ENCODE data around the gene SLC20A1. TPM values are rescaled to one million over a fixed set of nuclear protein-coding genes. Genes with fewer than 3 reads are reported as not detected.

Gene SLC20A1
- total RNA-seq, 1 donor = 32.9 TPM

DNA sequence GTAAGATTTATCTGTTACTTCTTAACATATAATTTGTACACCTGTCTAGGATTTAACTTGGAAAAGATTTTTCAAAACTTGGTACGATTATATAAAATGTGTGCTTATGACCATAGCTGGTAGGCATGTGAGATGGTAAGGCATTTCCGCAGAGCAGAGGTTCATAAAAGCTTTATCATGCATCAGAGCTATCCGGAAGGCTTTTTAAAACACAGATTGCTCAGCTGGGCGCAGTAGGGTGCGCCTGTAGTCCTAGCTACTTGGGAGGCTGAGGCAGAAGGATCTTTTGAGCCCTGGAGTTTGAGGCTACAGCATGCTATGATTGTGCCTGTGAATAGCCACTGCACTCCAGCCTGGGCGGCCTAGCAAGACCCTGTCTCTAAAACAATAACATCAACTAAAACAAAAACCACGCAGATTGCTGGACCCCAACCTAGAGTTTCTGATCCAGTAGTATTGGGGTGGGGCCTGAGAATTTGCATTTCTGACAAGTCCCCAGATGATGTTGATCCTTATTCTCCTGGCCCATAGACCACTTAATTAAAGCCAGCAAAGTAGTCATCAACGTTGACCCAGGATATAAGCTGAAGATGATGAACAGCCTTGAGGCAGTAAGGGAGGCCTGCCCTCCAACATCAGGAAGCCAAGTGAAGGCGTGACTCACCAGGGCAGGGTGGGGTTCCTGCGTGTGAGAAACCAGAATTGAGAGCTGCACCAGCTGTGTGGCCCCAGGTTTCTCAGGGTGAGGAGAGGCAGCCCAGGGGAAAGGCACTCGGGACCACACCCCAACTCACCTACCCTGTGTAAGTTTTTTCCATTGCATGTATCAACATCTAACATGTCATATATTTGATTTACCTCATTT is 21.6 kb upstream of the SLC20A1 start:
- DNase-seq (ENCODE audit: low read depth in 2 of 3, low spot score in 2 of 3) = peak in 2 of 3 donors; percentile 73 to 85

DNA sequence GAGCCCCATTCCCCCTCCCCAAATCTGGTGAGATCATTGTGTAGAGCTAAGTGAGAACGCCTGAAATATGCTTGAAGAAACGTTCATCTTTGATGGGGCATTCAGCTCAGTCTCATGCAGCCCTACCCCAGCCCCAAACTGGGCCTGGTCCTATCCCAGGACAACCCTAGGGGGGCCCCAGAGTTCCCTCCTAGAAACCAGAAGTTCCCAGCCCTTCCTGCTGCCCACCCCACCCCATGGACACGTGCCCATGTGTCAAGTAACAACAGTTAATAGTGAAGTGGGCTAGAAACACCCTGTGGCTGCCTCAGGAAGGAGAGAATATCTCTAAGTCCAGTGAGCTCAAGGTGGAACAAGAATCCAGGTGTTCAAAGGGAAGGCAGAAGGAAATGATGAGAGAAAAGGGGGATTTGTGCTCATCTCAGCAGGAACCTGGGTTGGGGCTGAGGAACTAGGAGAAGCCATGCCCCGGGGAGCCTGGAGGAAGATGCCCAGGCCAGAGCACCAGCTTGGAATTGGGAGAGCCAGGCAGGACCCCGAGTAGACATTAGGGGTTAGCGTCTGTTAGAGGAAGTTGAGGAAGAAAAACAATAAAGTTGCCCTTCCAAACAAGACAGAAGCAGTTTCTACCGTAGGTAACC is 20.1 kb upstream of the SLC20A1 start:
- no peak for DNase-seq (ENCODE audit: low read depth in 2 of 3, low spot score in 2 of 3)

DNA sequence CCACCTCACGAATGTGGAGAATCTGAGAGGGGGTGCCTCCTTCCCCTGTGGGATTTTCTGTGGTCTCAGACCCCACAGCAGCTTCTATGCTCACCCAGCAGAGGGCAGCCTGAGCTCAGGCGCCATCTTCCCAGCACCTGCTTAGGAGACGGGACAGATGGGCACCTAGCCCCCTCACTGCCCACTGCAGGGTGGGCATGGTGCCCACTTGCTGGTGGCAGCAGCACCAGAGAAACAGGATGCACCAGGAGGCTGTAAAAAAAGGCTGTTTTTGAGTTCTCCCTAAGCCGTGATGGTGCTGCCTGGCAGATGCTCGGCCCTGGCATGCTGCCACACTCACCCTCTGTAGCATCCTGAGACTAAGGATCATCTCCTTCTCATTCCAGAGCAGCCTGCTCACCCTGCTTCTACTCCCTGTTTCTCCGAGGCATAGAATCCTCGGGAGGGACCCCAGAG is 19.1 kb upstream of the SLC20A1 start:
- DNase-seq (ENCODE audit: low read depth in 2 of 3, low spot score in 2 of 3) = peak in 2 of 3 donors; percentile 90 to 95

DNA sequence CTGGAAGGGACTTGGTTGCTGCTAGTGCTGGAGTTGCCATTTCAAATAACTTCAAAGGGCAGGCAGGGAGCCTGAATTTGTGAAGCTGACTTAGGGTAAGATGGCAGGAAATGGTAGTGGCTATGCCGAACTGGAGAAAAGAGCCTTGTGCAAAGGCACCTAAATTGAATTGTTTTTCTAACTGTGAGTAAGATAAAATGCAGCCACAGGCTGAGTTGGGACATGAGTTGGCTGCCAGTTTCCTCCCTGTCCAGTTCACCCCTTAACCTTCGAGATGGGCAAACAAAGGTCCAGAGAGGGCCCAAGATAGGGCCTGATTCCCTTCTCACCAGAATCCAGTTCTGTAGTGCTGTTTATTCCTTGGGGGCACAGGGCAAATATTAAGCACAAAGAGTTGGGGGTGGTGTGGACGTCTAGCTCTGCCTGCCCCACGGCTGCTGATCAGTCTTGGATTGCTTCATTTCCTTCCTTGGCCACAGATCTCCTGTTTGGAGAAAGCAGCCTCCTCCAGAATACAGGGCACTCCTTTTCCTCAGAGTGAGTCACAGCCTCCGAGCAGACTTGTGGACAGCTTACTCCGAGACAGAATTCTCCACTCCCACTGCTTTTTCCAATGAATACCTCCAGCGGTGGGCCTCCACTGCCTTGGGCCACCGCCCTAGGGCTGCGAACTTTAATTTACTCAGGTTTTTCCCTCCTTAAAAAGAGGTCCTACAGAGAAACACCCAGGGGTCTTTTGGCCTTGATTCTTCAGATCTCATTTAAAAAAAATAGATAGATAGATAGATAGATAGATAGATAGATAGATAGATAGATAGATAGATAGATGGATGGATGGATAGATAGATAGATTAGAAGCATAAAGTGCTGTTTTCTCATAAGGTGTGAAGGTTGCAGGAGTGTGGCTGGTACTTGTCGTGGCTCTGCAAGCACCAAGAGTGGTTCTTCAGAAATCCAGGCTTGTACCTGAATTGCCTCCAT is 18.4 kb upstream of the SLC20A1 start:
- peak in 2 of 3 donors; percentile 32 to 61 for DNase-seq (ENCODE audit: low read depth in 2 of 3, low spot score in 2 of 3)

DNA sequence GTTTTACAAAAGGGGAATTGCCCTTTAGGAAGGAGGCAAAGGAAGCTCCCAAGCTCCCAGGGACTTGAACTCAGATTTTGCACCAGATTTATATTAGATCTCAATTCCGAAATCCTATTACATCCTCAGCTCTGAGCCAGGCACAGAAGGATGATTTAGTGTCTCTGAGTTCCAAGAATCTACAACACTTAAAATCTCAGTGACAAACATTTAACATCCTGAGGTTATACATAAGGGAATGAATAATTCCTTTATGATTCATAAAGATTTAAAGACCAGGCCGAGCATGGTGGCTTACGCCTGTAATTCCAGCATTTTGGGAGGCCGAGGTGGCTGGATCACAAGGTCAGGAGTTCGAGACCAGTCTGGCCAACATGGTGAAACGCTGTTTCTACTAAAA is 16.5 kb upstream of the SLC20A1 start:
- no peak for DNase-seq (ENCODE audit: low read depth in 2 of 3, low spot score in 2 of 3)

DNA sequence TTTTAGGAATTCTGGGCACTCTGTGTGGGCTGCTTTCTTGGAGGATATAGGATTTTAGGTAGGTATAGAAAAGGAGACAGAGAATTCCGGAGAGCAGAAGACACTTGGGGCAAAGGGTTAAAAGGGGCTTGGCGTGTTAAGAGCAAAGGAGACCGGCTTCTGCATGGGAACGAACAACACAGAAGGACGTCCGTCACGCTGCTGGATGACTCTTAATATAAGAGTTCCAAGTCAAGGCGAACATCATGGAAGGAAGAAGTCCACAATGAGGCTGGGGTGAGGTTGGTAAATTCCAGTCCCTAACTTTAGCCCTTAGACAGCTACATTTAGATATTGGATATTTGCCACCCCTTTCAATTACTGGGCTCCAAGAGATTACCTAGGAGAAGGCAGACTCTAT is 15.9 kb upstream of the SLC20A1 start:
- DNase-seq (ENCODE audit: low read depth in 2 of 3, low spot score in 2 of 3) = no peak

DNA sequence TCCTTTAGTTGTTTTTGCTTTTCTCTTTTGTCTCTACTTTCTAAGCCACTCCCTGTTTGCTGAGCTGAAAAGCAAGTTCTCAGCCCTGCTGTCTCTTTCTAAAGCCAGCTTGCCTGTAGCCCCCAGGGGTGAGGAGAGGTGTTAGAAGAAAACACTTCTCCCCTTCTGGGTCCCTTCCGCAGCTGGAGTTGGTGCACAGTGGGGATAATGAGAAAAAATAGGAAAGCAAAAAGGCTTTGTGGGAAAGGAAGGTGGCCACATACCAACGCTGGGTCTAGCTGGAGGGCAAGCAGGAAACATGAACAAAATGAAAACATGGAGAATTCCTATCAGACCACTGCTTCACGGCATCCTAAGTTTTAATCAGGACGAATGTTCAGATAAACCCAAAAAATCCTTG is 15.5 kb upstream of the SLC20A1 start:
- no peak for DNase-seq (ENCODE audit: low read depth in 2 of 3, low spot score in 2 of 3)

DNA sequence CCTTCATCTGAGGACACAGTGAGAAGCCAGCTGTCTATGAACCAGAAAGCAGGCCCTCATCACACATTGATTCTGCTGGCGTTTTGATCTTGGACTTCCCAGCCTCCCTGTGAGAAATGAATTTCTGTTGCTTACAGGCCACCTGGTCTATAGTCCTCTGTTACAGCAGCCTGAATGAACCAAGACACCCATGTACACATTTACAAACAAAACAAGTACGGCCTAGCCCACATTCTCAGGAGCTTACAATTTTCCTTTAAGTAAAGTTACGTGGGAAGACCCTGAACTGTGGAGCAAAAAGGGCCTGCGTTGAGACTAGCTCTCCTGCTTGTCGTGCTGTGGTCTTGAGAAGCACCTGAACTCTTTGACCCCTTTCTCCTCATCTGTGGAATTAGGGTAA is 12.0 kb upstream of the SLC20A1 start:
- DNase-seq (ENCODE audit: low read depth in 2 of 3, low spot score in 2 of 3) = no peak

DNA sequence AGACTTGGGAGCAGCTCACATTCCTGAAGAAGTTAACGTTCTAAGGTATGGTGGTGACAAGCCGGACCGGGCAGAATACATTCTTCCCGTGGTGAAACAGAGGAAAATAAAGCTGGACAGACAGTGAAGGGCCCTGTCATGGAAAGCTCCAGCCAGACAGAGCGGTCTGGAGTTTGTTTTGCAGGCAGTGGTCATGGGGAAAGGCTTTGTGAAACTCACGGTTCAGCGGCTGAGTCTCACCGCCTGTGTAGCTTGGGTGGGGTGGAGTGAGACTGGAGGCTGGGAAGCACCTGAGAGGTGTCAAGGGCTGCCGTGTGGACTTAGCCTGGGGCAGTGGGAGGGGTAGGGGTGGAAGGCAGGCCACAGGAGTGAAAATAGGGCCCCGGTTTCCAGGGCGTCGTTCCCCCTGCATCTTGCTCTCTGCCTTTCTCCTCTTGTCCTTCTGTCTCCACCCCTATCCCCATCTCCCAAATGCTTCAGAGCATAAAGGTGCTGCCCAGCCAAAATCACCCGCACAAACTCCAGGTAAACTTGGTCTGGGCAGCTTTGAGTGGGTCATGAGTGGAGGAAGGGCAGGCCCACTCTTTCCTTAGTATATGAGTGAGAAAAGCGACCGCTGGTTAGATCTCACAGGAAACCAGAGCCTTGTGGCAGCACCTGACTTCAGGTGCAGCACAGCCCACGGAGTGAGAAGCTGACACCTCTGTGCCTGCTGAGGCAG is 11.4 kb upstream of the SLC20A1 start:
- no peak for DNase-seq (ENCODE audit: low read depth in 2 of 3, low spot score in 2 of 3)

DNA sequence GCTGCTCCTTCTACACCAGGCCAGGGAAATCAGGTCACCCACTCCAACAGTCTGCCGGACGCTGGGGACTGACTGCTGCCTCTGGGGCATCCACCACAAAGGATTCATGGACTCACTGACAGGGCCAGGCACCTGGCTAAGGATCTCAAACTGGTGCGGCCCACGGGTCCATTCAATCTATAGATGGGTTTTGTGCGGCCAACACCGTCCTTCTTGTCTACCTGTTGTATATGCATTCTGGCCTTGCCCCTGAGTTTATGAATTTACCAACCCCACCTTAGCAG is 10.9 kb upstream of the SLC20A1 start:
- no peak for DNase-seq (ENCODE audit: low read depth in 2 of 3, low spot score in 2 of 3)

DNA sequence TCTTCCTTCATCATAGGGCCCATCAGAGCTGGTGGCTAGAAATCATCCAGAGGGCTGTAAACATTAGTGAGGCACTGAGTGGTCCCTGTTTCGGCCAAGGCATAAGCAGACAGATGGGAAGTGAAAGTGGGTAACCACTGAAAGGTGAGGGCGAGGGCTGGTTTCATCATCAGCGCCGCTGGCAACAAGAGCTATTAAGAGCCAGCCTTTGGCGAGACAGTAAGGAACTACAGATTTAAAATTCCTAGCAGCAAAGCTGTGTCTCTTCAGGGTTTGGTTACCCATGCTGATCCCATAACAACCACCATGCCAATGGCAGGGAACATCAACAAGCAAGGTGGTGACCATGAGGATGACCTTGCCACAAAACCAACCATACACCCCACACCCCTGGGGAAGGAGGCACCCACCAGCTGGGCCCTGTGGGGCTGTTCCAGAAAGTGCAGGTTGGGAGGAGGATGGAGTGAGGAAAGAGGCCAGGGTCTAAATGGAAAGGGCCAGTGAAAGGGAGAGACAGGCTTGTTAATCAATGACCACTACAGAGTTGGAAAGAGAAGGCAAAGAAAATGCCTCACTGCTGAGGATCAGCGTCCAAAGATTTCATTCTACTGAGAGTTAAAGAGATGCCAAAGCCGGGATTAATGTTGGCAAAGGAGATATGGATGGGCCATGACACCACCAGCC is 9.0 kb upstream of the SLC20A1 start:
- no peak for DNase-seq (ENCODE audit: low read depth in 2 of 3, low spot score in 2 of 3)

DNA sequence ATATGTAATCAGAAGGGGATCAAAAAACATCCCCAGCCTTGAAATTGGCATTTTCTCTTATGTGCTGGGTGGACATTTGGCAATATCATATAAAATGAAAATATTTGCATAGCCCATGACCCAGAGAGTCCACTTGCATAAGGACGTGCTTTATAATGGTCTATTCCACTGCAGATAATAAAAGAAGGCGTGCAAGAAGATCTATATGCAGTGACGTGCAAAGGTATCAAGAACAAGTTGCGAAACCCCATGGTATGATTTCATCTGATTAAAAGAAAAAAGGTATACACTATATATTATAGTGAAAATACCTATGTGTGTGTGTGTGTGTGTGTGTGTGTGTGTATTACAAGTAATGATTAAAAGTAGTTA is 8.5 kb upstream of the SLC20A1 start:
- no peak for DNase-seq (ENCODE audit: low read depth in 2 of 3, low spot score in 2 of 3)

DNA sequence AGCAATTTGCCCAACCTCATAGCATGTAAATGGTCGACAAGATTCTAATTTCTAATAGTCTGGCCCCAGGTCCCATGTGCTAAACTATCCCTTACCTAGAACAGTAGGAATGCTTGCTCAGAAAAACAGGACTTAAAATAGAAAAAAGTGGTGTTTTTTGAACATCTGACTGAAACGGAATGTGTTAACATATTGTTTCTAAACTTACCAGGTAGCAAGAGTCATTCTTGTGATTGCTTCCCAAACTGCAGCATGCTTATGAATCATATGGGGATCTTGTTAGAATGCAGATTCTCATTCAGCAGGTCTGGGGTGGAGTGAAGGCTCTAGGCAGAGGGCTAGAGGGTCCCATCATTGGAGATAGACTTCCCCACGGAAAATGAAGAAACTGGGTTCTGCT is 5.8 kb upstream of the SLC20A1 start:
- no peak for DNase-seq (ENCODE audit: low read depth in 2 of 3, low spot score in 2 of 3)

DNA sequence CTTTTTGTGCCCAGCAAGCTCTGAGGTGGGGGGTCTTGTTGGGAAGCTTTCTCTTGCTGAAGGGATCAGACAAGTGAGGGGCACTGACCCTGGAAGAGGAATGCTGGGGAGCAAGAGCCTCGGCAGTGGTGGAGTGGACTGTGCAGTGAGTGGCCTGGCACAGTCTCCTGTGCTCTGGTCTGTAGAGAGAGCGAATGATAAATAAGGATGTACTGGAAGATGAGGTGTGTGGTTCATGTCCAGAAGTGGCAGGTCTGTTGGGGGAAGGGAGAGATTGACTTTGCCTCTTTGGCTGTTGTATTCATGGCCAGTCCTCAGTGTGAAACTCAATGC is 5.3 kb upstream of the SLC20A1 start:
- no peak for DNase-seq (ENCODE audit: low read depth in 2 of 3, low spot score in 2 of 3)

DNA sequence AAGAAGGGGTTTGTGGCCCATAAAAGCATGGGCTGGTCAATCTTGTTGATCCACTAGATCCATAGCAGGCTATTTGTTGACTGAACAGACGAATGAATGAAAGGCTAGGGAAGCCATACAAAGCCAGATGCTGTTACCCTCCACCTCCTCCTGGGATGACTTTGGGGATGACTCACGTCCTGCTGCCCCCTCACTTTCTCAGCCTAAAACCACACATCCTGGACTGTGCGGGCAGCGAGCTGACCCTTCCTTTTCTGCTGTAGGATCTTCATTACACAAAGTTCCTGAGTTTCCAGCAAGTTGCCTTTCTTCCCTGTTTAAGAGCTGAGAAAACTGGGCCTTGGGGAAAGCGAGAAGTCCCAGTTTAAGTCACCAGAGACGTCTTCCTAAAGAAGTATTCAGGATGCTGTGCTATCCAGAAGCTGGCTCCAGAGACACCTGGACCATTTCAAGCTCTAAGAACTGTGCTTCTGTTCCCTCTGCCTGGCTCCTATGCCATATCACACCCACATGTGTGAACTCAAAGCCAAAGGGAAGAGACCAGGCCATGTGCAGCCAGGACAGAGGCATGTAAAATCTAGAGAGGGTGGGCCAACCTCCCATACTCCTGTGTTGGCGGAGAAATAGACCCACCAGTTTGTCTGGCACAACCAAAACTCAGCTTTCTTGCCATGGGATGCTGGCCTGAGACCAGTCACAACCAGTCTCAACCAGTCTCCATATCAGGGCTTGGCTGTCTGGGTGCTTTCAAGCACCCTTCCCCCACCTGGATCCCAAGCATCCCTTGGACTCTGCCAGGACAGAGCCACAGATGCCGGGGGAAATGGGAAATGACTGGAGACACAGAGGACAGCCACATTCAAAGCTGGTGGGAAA is 4.7 kb upstream of the SLC20A1 start:
- DNase-seq (ENCODE audit: low read depth in 2 of 3, low spot score in 2 of 3) = no peak

DNA sequence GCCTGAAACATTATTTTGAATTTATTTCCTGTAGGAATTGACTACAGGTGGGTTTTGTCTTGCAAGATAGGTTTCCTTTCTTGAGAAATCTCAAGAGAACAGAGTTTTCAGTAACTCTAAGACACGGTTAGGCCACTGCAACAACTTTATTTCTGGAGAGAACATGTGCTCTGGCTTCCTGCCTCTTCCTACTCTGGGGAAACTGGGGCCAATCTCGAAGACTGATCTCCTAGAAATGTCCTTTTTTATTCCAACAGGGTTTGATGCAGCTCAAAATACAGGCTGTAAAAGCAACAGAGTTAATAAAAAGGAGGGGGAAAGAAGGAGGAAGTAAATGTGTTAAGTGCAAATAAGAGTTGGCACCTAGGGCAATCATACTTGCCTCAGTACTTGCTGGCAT is 4.0 kb upstream of the SLC20A1 start:
- DNase-seq (ENCODE audit: low read depth in 2 of 3, low spot score in 2 of 3) = no peak

DNA sequence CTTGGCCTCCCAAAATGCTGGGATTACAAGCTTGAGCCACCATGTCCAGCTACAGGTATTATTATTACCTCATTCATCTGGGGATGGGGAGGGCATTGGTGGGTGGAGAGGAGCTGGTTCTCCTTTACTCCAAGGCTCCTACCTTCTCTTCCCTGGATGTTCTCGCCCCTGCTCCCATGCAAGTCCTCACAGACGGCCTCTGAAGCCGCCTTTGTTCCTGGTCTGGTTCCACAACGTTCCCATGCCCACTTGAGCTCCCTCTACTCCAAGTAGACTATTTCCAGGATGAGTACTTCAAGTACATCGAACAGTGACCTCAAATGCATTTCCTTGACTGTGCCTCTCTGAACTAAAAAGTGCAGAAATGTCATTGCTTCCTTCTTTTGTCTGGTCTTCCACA is 3.2 kb upstream of the SLC20A1 start:
- DNase-seq (ENCODE audit: low read depth in 2 of 3, low spot score in 2 of 3) = no peak

DNA sequence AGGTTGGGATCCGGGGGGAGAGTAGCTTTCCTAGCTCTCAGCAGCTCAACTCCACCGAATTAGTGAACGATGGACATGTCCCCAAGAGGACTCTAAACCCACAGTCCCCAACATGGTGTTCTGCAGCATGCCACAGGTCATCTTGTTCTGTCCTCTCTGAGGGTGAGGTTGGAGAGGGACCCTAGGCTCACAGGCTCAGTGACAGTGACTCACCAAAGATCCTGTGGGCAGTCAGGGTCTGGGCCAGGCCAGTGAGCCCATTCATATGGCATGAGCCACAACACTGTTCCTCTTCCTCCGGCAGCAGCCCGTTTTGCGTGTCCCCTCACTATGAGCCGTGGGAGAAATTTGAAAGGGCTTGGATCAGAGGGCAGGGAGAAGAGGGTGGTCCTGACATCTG is 2.8 kb upstream of the SLC20A1 start:
- no peak for DNase-seq (ENCODE audit: low read depth in 2 of 3, low spot score in 2 of 3)

DNA sequence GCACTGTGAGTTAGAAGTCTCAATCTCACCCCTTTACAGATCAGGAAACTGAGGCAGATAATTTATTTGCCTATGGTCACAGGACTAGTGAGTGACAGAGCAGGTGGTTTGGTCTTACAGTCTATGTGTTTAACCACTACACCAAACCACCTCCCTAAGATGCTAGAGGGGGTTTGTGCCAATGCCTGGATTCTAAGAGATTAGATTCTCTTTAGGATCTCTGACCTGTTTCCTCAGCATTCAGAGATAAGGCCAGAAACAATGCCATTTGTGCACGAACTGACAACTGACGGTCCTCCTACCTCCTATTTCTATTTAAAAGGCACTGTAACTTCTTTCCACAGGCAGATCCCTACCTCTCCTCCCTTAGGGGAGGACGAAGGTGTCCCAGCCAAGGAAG is 2.3 kb upstream of the SLC20A1 start:
- DNase-seq (ENCODE audit: low read depth in 2 of 3, low spot score in 2 of 3) = peak in 1 of 3 donors; percentile 47
